PC-9 (cell line): ENCODE data around the gene SPATA31E1. TPM values are rescaled to one million over a fixed set of nuclear protein-coding genes. Genes with fewer than 3 reads are reported as not detected.

Experiments used
- total RNA-seq: library from RNA; stranded (reverse); gene quantifications from 2 replicates; pipeline ENCODE4 v1.2.3, GENCODE V29; 2021

The SPATA31E1 gene
- total RNA-seq, 1 experiment from 2014 or later: not detected

Other genes starting within 250 kb of the SPATA31E1 start
- gene CTSL, start 156.8 kb upstream of the SPATA31E1 start, total RNA-seq: 82.6 and 105 TPM in 2 replicates
- not detected in 2 replicates for gene SPATA31C1, start 35.1 kb downstream of the SPATA31E1 start, total RNA-seq
- 7.3 and 10.8 TPM in 2 replicates for gene CDK20, start 91.7 kb downstream of the SPATA31E1 start, total RNA-seq